H9 (cell line): ENCODE measurements around the gene ELMOD3. TPM values are rescaled to one million over a fixed set of nuclear protein-coding genes. Genes with fewer than 3 reads are reported as not detected.

Source experiments
- DNase-seq: peaks from one replicate; pipeline ENCODE4 v3.0.0-alpha.2; 2017
- H2AFZ ChIP-seq: one replicate; pipeline ENCODE4 v1.6.1; 2013; ENCODE audit warnings: mild to moderate bottlenecking, low read length, control low read depth, moderate library complexity
- H2AK5ac ChIP-seq: 2 replicates; pipeline ENCODE4 v1.6.1; 2013; ENCODE audit warnings: low read length, control low read depth, mixed read lengths; ENCODE audit not compliant: insufficient read length
- H2BK120ac ChIP-seq: one replicate; pipeline ENCODE4 v1.6.1; 2013; ENCODE audit warnings: low read depth, mild to moderate bottlenecking, low read length, control low read depth, inconsistent platforms; ENCODE audit not compliant: poor library complexity, severe bottlenecking
- H2BK12ac ChIP-seq: 2 replicates; pipeline ENCODE4 v1.6.1; 2013; ENCODE audit warnings: low read length, control low read depth, mixed read lengths, low read depth; ENCODE audit not compliant: insufficient read length
- H2BK15ac ChIP-seq: 2 replicates; pipeline ENCODE4 v1.6.1; 2013; ENCODE audit warnings: low read depth, low read length, control low read depth
- H2BK20ac ChIP-seq: one replicate; pipeline ENCODE4 v1.6.1; 2013; ENCODE audit warnings: low read depth, mild to moderate bottlenecking, low read length, control low read depth, inconsistent platforms; ENCODE audit not compliant: poor library complexity, severe bottlenecking
- H2BK5ac ChIP-seq: 2 replicates; pipeline ENCODE4 v1.6.1; 2013; ENCODE audit warnings: low read length, control low read depth, mixed read lengths; ENCODE audit not compliant: insufficient read length
- H3K14ac ChIP-seq: 2 replicates; pipeline ENCODE4 v1.6.1; 2013; ENCODE audit warnings: low read length, control low read depth; ENCODE audit not compliant: insufficient read depth
- H3K18ac ChIP-seq: 2 replicates; pipeline ENCODE4 v1.6.1; 2013; ENCODE audit warnings: low read depth, mild to moderate bottlenecking, mixed read lengths, low read length, control low read depth; ENCODE audit not compliant: insufficient read length
- H3K23ac ChIP-seq: 2 replicates; pipeline ENCODE4 v1.6.1; 2013; ENCODE audit warnings: low read length, control low read depth, mixed read lengths, low read depth; ENCODE audit not compliant: insufficient read length
- H3K23me2 ChIP-seq: 2 replicates; pipeline ENCODE4 v1.6.1; 2013; ENCODE audit warnings: low read depth, mild to moderate bottlenecking, mixed read lengths, low read length, control low read depth; ENCODE audit not compliant: insufficient read length, poor library complexity, severe bottlenecking
- H3K27ac ChIP-seq: 2 replicates; pipeline ENCODE4 v1.5.1; 2013; ENCODE audit warnings: low read length, control low read depth, mixed read lengths, low read depth; ENCODE audit not compliant: insufficient read length
- H3K27me3 ChIP-seq: 2 replicates; pipeline ENCODE4 v1.6.1; 2013; ENCODE audit warnings: low read length, control low read depth, inconsistent platforms; ENCODE audit not compliant: insufficient read depth
- H3K4ac ChIP-seq: 2 replicates; pipeline ENCODE4 v1.6.1; 2013; ENCODE audit warnings: low read depth, mild to moderate bottlenecking, control low read depth, inconsistent platforms, low read length, moderate library complexity
- H3K4me1 ChIP-seq: 2 replicates; pipeline ENCODE4 v1.6.1; 2013; ENCODE audit warnings: low read length, control low read depth, inconsistent platforms; ENCODE audit not compliant: insufficient read depth
- H3K4me2 ChIP-seq: 2 replicates; pipeline ENCODE4 v1.6.1; 2013; ENCODE audit warnings: low read length, control low read depth, mixed read lengths; ENCODE audit not compliant: insufficient read length, insufficient read depth
- H3K56ac ChIP-seq: 2 replicates; pipeline ENCODE4 v1.6.1; 2013; ENCODE audit warnings: low read depth, mild to moderate bottlenecking, mixed read lengths, low read length, control low read depth; ENCODE audit not compliant: insufficient read length
- H3K79me1 ChIP-seq: 2 replicates; pipeline ENCODE4 v1.6.1; 2013; ENCODE audit warnings: low read depth, mild to moderate bottlenecking, moderate library complexity, low read length, control low read depth, inconsistent platforms; ENCODE audit not compliant: insufficient read depth, poor library complexity, severe bottlenecking
- H3K79me2 ChIP-seq: 2 replicates; pipeline ENCODE4 v1.6.1; 2013; ENCODE audit warnings: low read length, control low read depth, inconsistent platforms; ENCODE audit not compliant: insufficient read depth
- H3K9ac ChIP-seq: 2 replicates; pipeline ENCODE4 v1.6.1; 2013; ENCODE audit warnings: low read length, control low read depth, mixed read lengths; ENCODE audit not compliant: insufficient read length; ENCODE audit errors: extremely low read depth
- H3K9me3 ChIP-seq: one replicate; pipeline ENCODE4 v1.6.1; 2013; ENCODE audit warnings: low read depth, low read length, inconsistent platforms; ENCODE audit not compliant: control insufficient read depth
- H3T11ph ChIP-seq: one replicate; pipeline ENCODE4 v1.6.1; 2013; ENCODE audit warnings: mild to moderate bottlenecking, low read length, control low read depth, inconsistent platforms
- H4K20me1 ChIP-seq: one replicate; pipeline ENCODE4 v1.6.1; 2013; ENCODE audit not compliant: control insufficient read depth, insufficient read length, insufficient read depth
- H4K5ac ChIP-seq: 2 replicates; pipeline ENCODE4 v1.6.1; 2013; ENCODE audit warnings: low read depth, mild to moderate bottlenecking, mixed read lengths, low read length, control low read depth; ENCODE audit not compliant: insufficient read length
- H4K8ac ChIP-seq: replicated peaks from 2 replicates; pipeline ENCODE4 v1.6.1; 2013; ENCODE audit warnings: low read length, control low read depth, mixed read lengths, low read depth; ENCODE audit not compliant: insufficient read length
- H4K91ac ChIP-seq: 2 replicates; pipeline ENCODE4 v1.6.1; 2013; ENCODE audit warnings: low read depth, mild to moderate bottlenecking, moderate library complexity, mixed read lengths, low read length, control low read depth; ENCODE audit not compliant: insufficient read length
- H3K27ac Mint-ChIP-seq, 3 experiments: 2 replicates in 2 of 3; 3 replicates in 1 of 3; pipeline ENCODE4 v1.8.0; 2020 to 2021; ENCODE audit warnings: mixed read lengths in 3 of 3, mild to moderate bottlenecking in 1 of 3, moderate library complexity in 1 of 3
- H3K27me3 Mint-ChIP-seq: 2 replicates; pipeline ENCODE4 v1.8.0; 2021; ENCODE audit warnings: low read depth, mild to moderate bottlenecking, moderate library complexity, mixed read lengths
- H3K36me3 Mint-ChIP-seq, 3 experiments: 2 replicates in 2 of 3; 3 replicates in 1 of 3; pipeline ENCODE4 v1.8.0; 2020 to 2021; ENCODE audit warnings: low read depth in 3 of 3, mixed read lengths in 3 of 3; ENCODE audit not compliant: insufficient read depth in 1 of 3
- H3K4me1 Mint-ChIP-seq, 2 experiments: 2 replicates each; pipeline ENCODE4 v1.8.0; 2020; ENCODE audit warnings: mixed read lengths in 2 of 2
- H3K4me3 Mint-ChIP-seq, 2 experiments: 2 replicates in 1 of 2; 3 replicates in 1 of 2; pipeline ENCODE4 v1.8.0; 2020 to 2021; ENCODE audit warnings: mild to moderate bottlenecking in 2 of 2, mixed read lengths in 2 of 2, moderate library complexity in 1 of 2
- H3K9me3 Mint-ChIP-seq, 2 experiments: 2 replicates in 1 of 2; 3 replicates in 1 of 2; pipeline ENCODE4 v1.8.0; 2020; ENCODE audit warnings: mild to moderate bottlenecking in 2 of 2, mixed read lengths in 2 of 2, moderate library complexity in 1 of 2
- WGBS: extraction: QIAGEN DNeasy Blood & Tissue Kit; methylation state at CpG from one replicate; pipeline ENCODE4 v1.1.7; 2013; ENCODE audit warnings: missing lambda C conversion rate, low lambda C conversion rate, mixed read lengths; ENCODE audit not compliant: insufficient read length; ENCODE audit errors: extremely low coverage; 5-methylcytosine and 5-hydroxymethylcytosine counted together
- total RNA-seq: library from RNA; stranded (reverse); gene quantifications from 2 replicates; pipeline ENCODE4 v1.2.1, GENCODE V29; 2021
- TF ChIP-seq, protein P1 (sequence below): fragments of 200-600 bp; sonication (generic); conservative IDR thresholded peaks from 3 replicates; pipeline ENCODE4 v1.8.0; 2021; ENCODE audit warnings: antibody characterized with exemption, mild to moderate bottlenecking

The ELMOD3 gene
- total RNA-seq, 1 experiment from 2014 or later: 7.6 TPM

DNA sequence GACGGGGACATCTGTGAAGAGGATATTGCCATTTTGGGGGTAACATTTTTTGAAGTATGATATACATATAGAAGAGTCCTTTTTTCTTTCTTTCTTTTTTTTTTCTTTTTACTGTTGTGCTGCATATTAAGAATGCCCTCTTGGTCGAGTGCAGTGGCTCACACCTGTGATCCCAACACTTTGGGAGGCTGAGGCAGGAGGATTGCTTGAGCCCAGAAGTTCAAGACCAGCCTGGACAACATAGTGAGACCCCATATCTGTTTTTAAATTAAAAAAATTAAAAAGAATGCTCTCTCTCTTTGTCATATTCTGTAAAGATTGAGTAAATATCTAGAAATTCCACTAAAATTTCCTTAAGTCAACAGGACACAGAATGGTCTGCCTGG lies 67.5 kb downstream of the ELMOD3 start:
- Histone ChIP-seq H3K4ac (no peak overlapping the region), H3K4me2 (no peak overlapping the region), H3K14ac (no peak overlapping the region), H3K4me1 (peaks cover 4% of the 10 kb centered on the region; the same call in 1 of the 2 replicates), H3K23me2 (peaks cover 6% of the 10 kb centered on the region), H2BK15ac (no peak overlapping the region), H3K27me3 (no peaks in the 10 kb centered on the region), H3K79me1 (no peaks in the 10 kb centered on the region), H2BK5ac (no peak overlapping the region), H4K91ac (no peak overlapping the region), H2BK120ac (no peak overlapping the region), H3K18ac (no peak overlapping the region), H2BK12ac (no peak overlapping the region), H3K9me3 (no peaks in the 10 kb centered on the region), H4K8ac (no peak overlapping the region), H3K56ac (no peak overlapping the region), H3K9ac (no peak overlapping the region), H2AK5ac (no peak overlapping the region), H2BK20ac (no peak overlapping the region), H3K27ac (no peak overlapping the region), H3K79me2 (no peaks in the 10 kb centered on the region), H3T11ph (no peak overlapping the region), H4K5ac (no peak overlapping the region), H3K23ac (no peak overlapping the region), H4K20me1 (peaks cover 2% of the 10 kb centered on the region), H2AFZ (no peak overlapping the region)
- peaks cover 26 to 27% of the 10 kb centered on the region in 2 experiments for H3K4me1 Mint-ChIP-seq
- H3K36me3 Mint-ChIP-seq: no peaks in the 10 kb centered on the region
- H3K27ac Mint-ChIP-seq: no peak overlapping the region
- no peaks in the 10 kb centered on the region for H3K9me3 Mint-ChIP-seq
- H3K4me3 Mint-ChIP-seq: 0 out of 5 replicates have a peak overlapping the region, but pooled peaks of 1 of the 2 experiments have one; percentile 6
- no peak for DNase-seq
- peaks cover 13% of the 10 kb centered on the region for H3K27me3 Mint-ChIP-seq
- TF ChIP-seq, protein P1, sequence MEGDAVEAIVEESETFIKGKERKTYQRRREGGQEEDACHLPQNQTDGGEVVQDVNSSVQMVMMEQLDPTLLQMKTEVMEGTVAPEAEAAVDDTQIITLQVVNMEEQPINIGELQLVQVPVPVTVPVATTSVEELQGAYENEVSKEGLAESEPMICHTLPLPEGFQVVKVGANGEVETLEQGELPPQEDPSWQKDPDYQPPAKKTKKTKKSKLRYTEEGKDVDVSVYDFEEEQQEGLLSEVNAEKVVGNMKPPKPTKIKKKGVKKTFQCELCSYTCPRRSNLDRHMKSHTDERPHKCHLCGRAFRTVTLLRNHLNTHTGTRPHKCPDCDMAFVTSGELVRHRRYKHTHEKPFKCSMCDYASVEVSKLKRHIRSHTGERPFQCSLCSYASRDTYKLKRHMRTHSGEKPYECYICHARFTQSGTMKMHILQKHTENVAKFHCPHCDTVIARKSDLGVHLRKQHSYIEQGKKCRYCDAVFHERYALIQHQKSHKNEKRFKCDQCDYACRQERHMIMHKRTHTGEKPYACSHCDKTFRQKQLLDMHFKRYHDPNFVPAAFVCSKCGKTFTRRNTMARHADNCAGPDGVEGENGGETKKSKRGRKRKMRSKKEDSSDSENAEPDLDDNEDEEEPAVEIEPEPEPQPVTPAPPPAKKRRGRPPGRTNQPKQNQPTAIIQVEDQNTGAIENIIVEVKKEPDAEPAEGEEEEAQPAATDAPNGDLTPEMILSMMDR: no peak
- no CpG with 5 or more reads among the region's 2 CpGs for WGBS
